NT2/D1 (cell line): ENCODE results near the gene SELENOM.
"Not testable (repeated sequence)": the region's sequence is repeated elsewhere in the genome, so short reads cannot be mapped to it uniquely, and the experiment has no call there.

Source experiments
- DNase-seq: peaks from one replicate; pipeline ENCODE4 v3.0.0-alpha.2; 2011; ENCODE audit warnings: low read depth, low spot score
- H3K27me3 ChIP-seq: 2 replicates; pipeline ENCODE4 v1.6.0; 2011; ENCODE audit warnings: mild to moderate bottlenecking; ENCODE audit not compliant: insufficient read length, insufficient read depth
- H3K36me3 ChIP-seq: 2 replicates; pipeline ENCODE4 v1.6.1; 2011; ENCODE audit warnings: mild to moderate bottlenecking, low read length, mixed read lengths; ENCODE audit not compliant: insufficient read depth, insufficient read length
- H3K4me1 ChIP-seq: 2 replicates; pipeline ENCODE4 v1.5.1; 2011; ENCODE audit not compliant: insufficient read depth, insufficient read length
- H3K4me3 ChIP-seq: 2 replicates; pipeline ENCODE4 v1.5.1; 2011; ENCODE audit warnings: low read depth; ENCODE audit not compliant: insufficient read length
- H3K9ac ChIP-seq: 2 replicates; pipeline ENCODE4 v1.6.0; 2011; ENCODE audit warnings: low read depth; ENCODE audit not compliant: insufficient read length
- H3K9me3 ChIP-seq: 2 replicates; pipeline ENCODE4 v1.5.1; 2011; ENCODE audit warnings: mild to moderate bottlenecking, low read length; ENCODE audit not compliant: insufficient read depth
- SUZ12 ChIP-seq: IDR thresholded peaks from 2 replicates; pipeline ENCODE4 v1.6.1; 2011; ENCODE audit not compliant: insufficient read length, insufficient read depth; ENCODE audit errors: extremely low read depth
- YY1 ChIP-seq: IDR thresholded peaks from 2 replicates; pipeline ENCODE4 v1.6.1; 2011; ENCODE audit not compliant: insufficient read length, insufficient read depth
- ZNF274 ChIP-seq: IDR thresholded peaks from 2 replicates; pipeline ENCODE4 v1.6.1; 2011; ENCODE audit warnings: mild to moderate bottlenecking, low read depth, low read length

SELENOM gene

DNA sequence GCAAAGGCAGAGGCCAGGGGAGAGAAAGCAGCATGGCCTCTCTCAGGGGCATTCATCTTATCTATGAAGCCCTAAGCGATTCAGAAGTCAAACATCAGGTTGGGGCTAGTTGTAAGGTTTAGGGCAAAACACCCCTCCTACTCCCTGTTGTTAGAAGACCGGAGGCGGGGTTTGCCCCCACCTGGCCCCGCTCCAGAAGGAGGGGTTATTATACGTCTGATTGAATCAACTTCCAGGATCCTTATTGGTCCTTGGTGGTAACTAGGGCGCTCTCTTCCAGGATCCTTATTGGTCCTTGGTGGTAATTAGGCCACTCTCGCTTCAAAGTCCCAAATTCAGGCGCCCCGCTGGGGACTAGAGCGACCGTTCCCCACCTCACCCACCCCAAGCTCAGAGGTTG lies 38.4 kb downstream of the SELENOM start:
- Histone ChIP-seq H3K9me3 (no peaks in the 10 kb centered on the region), H3K4me3 (no peak overlapping the region), H3K36me3 (no peaks in the 10 kb centered on the region), H3K27me3 (no peaks in the 10 kb centered on the region), H3K9ac (no peak overlapping the region), H3K4me1 (no peaks in the 10 kb centered on the region)
- TF ChIP-seq ZNF274 (no peak), SUZ12 (no peak), YY1 (no peak)
- DNase-seq = no peak

DNA sequence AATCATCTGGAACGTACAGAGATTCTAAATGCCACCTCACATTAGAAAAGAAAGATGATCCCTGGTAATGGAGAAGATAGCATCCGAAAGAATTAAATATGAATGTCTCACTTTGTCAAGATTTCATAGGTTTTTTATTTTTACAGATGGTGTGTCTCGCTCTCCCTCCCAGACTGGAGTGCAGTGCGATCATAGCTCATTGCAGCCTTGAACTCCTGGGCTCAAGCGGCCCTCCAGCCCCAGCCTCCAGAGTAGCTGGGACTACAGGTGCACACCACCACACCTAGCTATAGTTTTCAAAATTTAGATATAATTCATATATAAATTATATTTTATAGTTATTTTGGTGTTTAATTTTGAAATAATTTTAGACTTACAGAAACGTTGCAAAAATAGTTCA lies 43.0 kb downstream of the SELENOM start:
- no peak for TF ChIP-seq ZNF274
- no peak for TF ChIP-seq SUZ12
- no peak for TF ChIP-seq YY1
- no peak overlapping the region for H3K4me3 ChIP-seq
- H3K27me3 ChIP-seq = no peaks in the 10 kb centered on the region
- no peak overlapping the region for H3K9ac ChIP-seq
- no peak for DNase-seq
- no peaks in the 10 kb centered on the region for H3K9me3 ChIP-seq
- no peaks in the 10 kb centered on the region for H3K4me1 ChIP-seq
- H3K36me3 ChIP-seq = no peaks in the 10 kb centered on the region

DNA sequence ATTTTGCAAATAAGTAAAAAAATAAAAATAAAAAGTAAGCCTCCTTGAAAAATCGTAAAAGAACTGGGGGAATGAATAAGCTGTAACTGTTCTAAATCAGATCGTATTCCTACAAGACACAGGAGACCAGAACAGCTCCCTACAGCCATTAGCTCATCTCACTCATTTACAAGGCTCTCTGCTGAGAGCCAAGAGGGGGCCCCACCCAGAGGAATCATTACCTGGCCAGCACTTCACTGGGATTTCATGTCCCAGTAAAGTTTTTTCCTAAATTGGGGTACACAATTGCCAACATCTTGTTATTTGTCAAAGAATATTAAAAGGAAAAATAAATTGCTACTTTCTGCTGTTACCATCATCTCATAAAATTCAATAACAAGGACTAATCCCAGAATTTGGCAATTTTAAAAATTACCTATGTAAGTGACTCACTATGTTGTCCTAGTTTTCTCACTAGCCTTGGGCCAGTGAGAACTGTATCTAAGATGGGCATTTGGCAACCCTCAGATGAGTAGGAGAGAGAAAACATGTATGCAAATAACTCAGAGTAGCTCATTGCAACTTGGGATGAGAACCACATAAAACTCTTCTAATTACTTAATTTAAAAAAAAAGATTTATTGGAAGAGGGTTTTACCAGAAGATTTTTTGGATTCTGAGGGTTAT lies 44.7 kb downstream of the SELENOM start:
- TF ChIP-seq ZNF274 (no peak), SUZ12 (no peak), YY1 (no peak)
- H3K36me3 ChIP-seq = no peaks in the 10 kb centered on the region
- H3K27me3 ChIP-seq = no peaks in the 10 kb centered on the region
- H3K9me3 ChIP-seq = no peaks in the 10 kb centered on the region
- H3K4me3 ChIP-seq = no peak overlapping the region
- peak overlapping the region; percentile 3 for H3K9ac ChIP-seq
- H3K4me1 ChIP-seq = no peaks in the 10 kb centered on the region
- DNase-seq = no peak

DNA sequence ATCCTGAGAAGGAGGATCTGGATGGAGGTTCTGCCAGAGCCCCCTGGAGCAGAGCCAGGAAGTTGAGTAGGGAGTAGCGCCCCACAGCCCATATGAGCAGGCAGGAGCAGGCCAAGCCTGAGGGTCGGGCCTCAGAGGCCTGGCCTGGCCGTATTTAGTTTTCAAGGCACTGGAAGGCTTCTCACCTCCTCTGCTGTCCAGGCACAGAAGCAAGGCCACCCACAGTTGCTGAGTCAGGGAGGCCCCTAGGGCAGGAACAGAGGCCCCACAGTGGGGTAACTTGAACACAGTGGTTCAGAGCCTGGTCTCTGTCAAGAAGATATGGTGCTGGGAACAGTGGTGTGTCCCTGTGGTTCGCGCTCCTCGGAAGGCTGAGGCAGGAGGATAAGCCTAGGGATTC lies 47.7 kb downstream of the SELENOM start:
- not testable (repeated sequence) for H3K9ac ChIP-seq, DNase-seq, H3K4me3 ChIP-seq, H3K9me3 ChIP-seq, H3K4me1 ChIP-seq, H3K27me3 ChIP-seq, H3K36me3 ChIP-seq

DNA sequence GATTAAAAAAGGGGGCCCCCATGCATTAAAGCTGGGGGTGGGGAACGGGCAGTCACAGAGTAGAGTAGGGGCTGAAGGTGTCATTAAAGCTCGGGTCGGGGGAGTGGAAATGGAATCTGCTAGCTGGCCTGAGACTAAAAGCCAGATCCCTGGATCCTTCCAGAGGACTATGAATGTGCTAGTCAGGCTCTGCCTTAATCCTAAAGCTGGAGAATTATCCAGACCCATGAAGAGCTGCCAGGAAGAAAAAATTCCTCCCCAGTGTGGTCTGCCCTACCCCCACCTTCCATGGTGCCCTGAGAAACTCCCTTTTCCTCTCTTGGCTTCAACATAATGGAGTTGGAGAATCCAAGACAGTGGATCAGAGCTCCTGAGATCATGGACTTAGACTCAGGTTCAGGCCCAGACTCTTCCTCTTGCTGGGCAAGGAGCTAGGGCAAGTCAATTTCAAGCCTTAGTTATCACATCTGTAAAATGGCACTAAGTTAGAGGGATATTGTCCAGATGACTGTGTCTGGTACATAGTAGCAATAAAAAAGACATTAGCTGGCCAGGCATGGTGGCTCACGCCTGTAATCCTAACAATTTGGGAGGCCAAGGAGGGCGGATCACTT lies 50.3 kb downstream of the SELENOM start:
- no peak for DNase-seq
- no peaks in the 10 kb centered on the region for H3K36me3 ChIP-seq
- H3K4me1 ChIP-seq = peaks cover 4% of the 10 kb centered on the region
- no peaks in the 10 kb centered on the region for H3K27me3 ChIP-seq
- H3K4me3 ChIP-seq = no peak overlapping the region
- H3K9ac ChIP-seq = no peak overlapping the region
- no peaks in the 10 kb centered on the region for H3K9me3 ChIP-seq
- TF ChIP-seq SUZ12 = no peak
- no peak for TF ChIP-seq ZNF274
- no peak for TF ChIP-seq YY1

DNA sequence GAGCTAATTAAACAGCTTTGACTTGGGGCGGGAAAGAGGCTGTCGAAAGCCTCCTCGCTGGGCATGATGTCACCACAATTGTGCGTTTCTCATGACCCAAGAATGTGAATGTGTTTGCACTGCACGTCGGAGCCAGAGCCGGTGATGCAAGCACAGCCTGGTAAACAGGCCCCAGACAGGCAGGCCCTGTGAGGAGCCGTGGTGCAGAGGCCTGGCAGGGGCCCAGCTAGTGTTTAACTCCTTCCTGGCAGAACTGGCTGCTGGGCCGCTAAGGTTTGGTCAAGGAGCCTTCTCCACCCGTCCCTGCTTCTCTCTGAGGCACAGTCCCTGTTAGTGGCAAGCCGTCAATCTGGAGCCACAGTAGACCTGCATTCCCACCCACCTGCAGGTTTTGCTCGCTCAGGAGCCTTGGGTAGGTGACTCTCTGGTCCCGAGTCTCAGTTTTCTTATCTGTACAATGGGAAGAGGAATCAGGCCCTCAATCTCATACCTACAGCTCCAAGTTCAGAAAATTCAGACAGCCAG lies 51.7 kb downstream of the SELENOM start:
- Histone ChIP-seq H3K9me3 (no peaks in the 10 kb centered on the region), H3K4me3 (no peak overlapping the region), H3K4me1 (peaks cover 4% of the 10 kb centered on the region), H3K9ac (no peak overlapping the region), H3K36me3 (no peaks in the 10 kb centered on the region), H3K27me3 (no peaks in the 10 kb centered on the region)
- TF ChIP-seq SUZ12 (no peak), ZNF274 (no peak), YY1 (no peak)
- DNase-seq = no peak

DNA sequence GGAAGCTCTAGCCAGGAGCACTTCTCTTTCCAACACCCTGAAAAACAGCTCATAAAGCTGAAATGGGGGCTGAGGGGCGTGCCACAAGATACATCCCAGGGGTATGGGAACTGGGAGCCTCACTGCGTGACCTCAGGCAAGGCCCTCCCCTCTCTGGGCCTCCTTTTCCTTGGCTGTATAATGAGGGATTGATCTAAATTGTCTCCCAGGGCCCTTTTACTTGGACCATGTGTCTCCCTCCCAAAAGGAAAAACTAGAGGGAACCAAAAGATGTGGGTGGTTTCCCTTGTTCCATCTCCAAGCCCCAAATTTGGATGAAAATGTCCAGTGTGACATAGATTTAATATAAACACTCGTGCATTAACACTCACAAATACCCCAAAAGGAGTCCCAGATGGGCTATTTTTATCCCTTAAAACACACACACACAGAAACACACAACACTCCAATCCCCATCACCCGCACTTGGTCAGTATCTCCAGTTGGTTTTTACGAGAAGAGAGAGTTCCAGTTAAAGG lies 52.2 kb downstream of the SELENOM start:
- Histone ChIP-seq H3K9me3 (no peaks in the 10 kb centered on the region), H3K9ac (no peak overlapping the region), H3K27me3 (no peaks in the 10 kb centered on the region), H3K4me3 (no peak overlapping the region), H3K36me3 (no peaks in the 10 kb centered on the region), H3K4me1 (peaks cover 4% of the 10 kb centered on the region)
- no peak for DNase-seq
- TF ChIP-seq ZNF274 (no peak), SUZ12 (no peak), YY1 (no peak)
